Panc1 (cell line): ENCODE measurements around the gene NAXE. TPM values are rescaled to one million over a fixed set of nuclear protein-coding genes. Genes with fewer than 3 reads are reported as not detected.

ENCODE experiments used
- ATAC-seq: fragments of 200-7000 bp; cut with Tn5 transposase; 2 replicates; pipeline ENCODE4 v1.9.1; 2020; ENCODE audit warnings: mild to moderate bottlenecking, moderate library complexity
- BruUV-seq: library from RNA; stranded (reverse); fragments of 400-500 nt; replicated peaks from 2 replicates; lab custom pipeline; 2021; lab: Mats Ljungman, UMichigan
- CTCF ChIA-PET: fragments of 300-600 bp; sonication (Branson Sonifier 250); formaldehyde crosslinking; loops from one replicate; lab custom pipeline; 2022; ENCODE audit warnings: antibody characterized with exemption; lab: Charles Lee
- POLR2A ChIA-PET: fragments of 300-600 bp; sonication (Branson Sonifier 250); formaldehyde crosslinking; loops from one replicate; lab custom pipeline; 2022; ENCODE audit warnings: antibody characterized with exemption; lab: Charles Lee
- DNase-seq: peaks from one replicate; pipeline ENCODE4 v3.0.0-alpha.2; 2010; ENCODE audit warnings: low read depth, low spot score
- H3K27ac ChIP-seq: 2 replicates; pipeline ENCODE4 v1.5.1; 2011; ENCODE audit warnings: mild to moderate bottlenecking, low read length, inconsistent platforms
- H3K27me3 ChIP-seq: fragments of 200-500 bp; sonication (Bioruptor generic); 2 replicates; pipeline ENCODE4 v1.6.0; 2014; ENCODE audit warnings: low read length, inconsistent platforms; ENCODE audit not compliant: control insufficient read depth, insufficient read depth
- H3K36me3 ChIP-seq: fragments of 200-500 bp; sonication (Bioruptor generic); 2 replicates; pipeline ENCODE4 v1.5.1; 2014; ENCODE audit warnings: inconsistent platforms, mild to moderate bottlenecking, low read length, moderate library complexity; ENCODE audit not compliant: control insufficient read depth, insufficient read depth
- H3K4me1 ChIP-seq: 2 replicates; pipeline ENCODE4 v1.5.1; 2011; ENCODE audit warnings: inconsistent platforms, mild to moderate bottlenecking, low read length, moderate library complexity; ENCODE audit not compliant: control insufficient read depth, insufficient read depth
- H3K4me3 ChIP-seq, 2 experiments: 2 replicates each; pipeline ENCODE4 v1.5.1; 2011 to 2012; ENCODE audit warnings: low read depth in 2 of 2, low read length in 2 of 2, mild to moderate bottlenecking in 2 of 2, inconsistent platforms in 1 of 2, moderate library complexity in 1 of 2
- H3K9me3 ChIP-seq: fragments of 200-500 bp; sonication (Bioruptor generic); 2 replicates; pipeline ENCODE4 v1.5.1; 2014; ENCODE audit warnings: low read depth, mild to moderate bottlenecking, inconsistent platforms, low read length, moderate library complexity; ENCODE audit not compliant: control insufficient read depth, insufficient read depth
- CTCF ChIP-seq: fragments of 450-650 bp; IDR thresholded peaks from 2 replicates; pipeline ENCODE4 v1.5.1; 2017; ENCODE audit warnings: mild to moderate bottlenecking
- POLR2AphosphoS5 ChIP-seq: IDR thresholded peaks from 2 replicates; pipeline ENCODE4 v1.6.1; 2012; ENCODE audit warnings: mild to moderate bottlenecking, low read depth, low read length, moderate library complexity
- REST ChIP-seq, 2 experiments: IDR thresholded peaks; 2 replicates each; pipeline ENCODE4 v1.6.1; 2011 to 2012; ENCODE audit warnings: low read depth in 2 of 2, control low read depth in 1 of 2, low read length in 1 of 2, mild to moderate bottlenecking in 1 of 2, moderate library complexity in 1 of 2; ENCODE audit not compliant: insufficient read depth in 1 of 2
- SIN3A ChIP-seq: IDR thresholded peaks from 2 replicates; pipeline ENCODE4 v1.6.1; 2012; ENCODE audit warnings: low read depth, mild to moderate bottlenecking, low read length, moderate library complexity, borderline replicate concordance; ENCODE audit not compliant: insufficient read depth
- TCF7L2 ChIP-seq: IDR thresholded peaks from 2 replicates; pipeline ENCODE4 v1.6.1; 2011; ENCODE audit warnings: mild to moderate bottlenecking, low read depth, low read length, inconsistent platforms
- in situ Hi-C: cut with HindIII; loops from 2 replicates; pipeline ENCODE4 v1.10.0; 2016; ENCODE audit warnings: low sequenced_read_pairs, low pct_unique_long_range_greater_than_20kb
- intact Hi-C: fragments of 100-400 bp; cut with micrococcal nuclease; formaldehyde crosslinking; loops from one replicate; pipeline ENCODE4 v1.10.0; 2022; ENCODE audit not compliant: unreplicated experiment
- total RNA-seq: library from RNA; stranded (reverse); gene quantifications from one replicate; pipeline ENCODE4 v1.2.1, GENCODE V29; 2021; ENCODE audit not compliant: unreplicated experiment

NAXE gene
- total RNA-seq, 1 experiment from 2014 or later, result 211 TPM

DNA sequence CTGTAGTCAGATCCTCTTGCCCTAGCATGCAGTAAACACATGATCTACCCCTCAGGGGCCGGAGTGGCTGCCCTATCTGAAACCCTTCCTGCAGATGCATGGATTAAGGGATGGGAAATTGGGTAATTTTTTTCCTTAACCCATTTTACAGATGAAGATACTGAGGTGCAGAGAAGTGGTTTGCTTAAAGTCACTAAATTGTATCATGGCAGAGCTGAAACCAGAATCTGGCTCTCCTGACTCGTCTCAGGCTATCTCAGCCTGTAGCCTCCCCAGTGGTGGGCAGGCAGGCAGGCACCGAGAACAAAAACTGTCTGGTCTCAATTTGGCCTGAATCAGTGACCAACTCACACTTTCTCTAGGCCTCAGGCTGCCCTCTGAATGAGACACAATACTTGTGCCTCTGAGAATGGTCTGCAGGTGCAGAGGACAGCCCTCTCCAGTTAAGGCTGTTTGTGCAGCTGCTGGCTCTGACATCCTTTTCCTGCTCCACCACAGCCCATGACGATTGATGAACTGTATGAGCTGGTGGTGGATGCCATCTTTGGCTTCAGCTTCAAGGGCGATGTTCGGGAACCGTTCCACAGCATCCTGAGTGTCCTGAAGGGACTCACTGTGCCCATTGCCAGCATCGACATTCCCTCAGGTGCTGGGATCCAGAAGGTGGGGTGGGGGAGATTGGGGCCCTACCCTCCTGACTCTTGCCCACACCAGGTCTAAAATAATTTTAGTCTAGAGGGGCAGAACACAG is 1.5 kb downstream of the NAXE start:
- no peaks in the 10 kb centered on the region for H3K27me3 ChIP-seq
- ChIA-PET POLR2A (interaction anchor here (0.6 to 1.0 kb wide), 2 partner anchors 143 to 209 kb away, joined by 3 to 13 read pairs; no protein-coding TSS in a partner anchor), CTCF (no interaction called here)
- intact Hi-C loops, result no loop called here
- peaks cover 15% of the 10 kb centered on the region for H3K36me3 ChIP-seq
- H3K4me3 ChIP-seq, result peak overlapping the region; percentile 71 to 84
- DNase-seq (no peak), ATAC-seq (no peak)
- TF ChIP-seq REST (IDR thresholded peaks at IDR 0.05; ENCODE audit: insufficient read depth in 1 of 2, low read depth in 2 of 2, low read length in 1 of 2) (no peak), SIN3A (no peak)
- no peaks in the 10 kb centered on the region for H3K9me3 ChIP-seq
- peaks cover 19% of the 10 kb centered on the region for H3K4me1 ChIP-seq
- peak overlapping the region; percentile 92 for H3K27ac ChIP-seq
- BruUV-seq, result no TSS peak
- in situ Hi-C loops, result no loop called here

GRCh38 chr1:156593661-156593989 is 2.0 kb downstream of the NAXE start:
- no TSS peak for BruUV-seq
- Histone ChIP-seq H3K9me3 (no peaks in the 10 kb centered on the region), H3K27me3 (no peaks in the 10 kb centered on the region), H3K4me1 (peaks cover 17% of the 10 kb centered on the region), H3K4me3 (no peak overlapping the region), H3K27ac (peak overlapping the region; percentile 4; the same call in 1 of the 2 replicates), H3K36me3 (peaks cover 15% of the 10 kb centered on the region)
- DNase-seq (no peak), ATAC-seq (no peak)
- POLR2A ChIA-PET, result interaction anchor here (0.6 to 1.0 kb wide), 2 partner anchors 144 to 209 kb away, joined by 3 to 13 read pairs; no protein-coding TSS in a partner anchor
- intact Hi-C loops, result no loop called here
- in situ Hi-C loops, result no loop called here
- CTCF ChIA-PET, result no interaction called here
- TF ChIP-seq SIN3A (no peak), TCF7L2 (no peak), CTCF (no peak), POLR2AphosphoS5 (no peak), REST (IDR thresholded peaks at IDR 0.05; ENCODE audit: insufficient read depth in 1 of 2, low read depth in 2 of 2, low read length in 1 of 2) (no peak)
